K562 (cell line): Measurements from ENCODE around the gene ZNF502. TPM values are rescaled to one million over a fixed set of nuclear protein-coding genes. Genes with fewer than 3 reads are reported as not detected.

Source experiments
- CEBPG ChIP-seq, 3 experiments: fragments of 200-800 bp in 1 of 3; sonication (Bioruptor generic) in 1 of 3; sonication (generic) in 1 of 3; formaldehyde crosslinking in 1 of 3; IDR thresholded peaks in 2 of 3; conservative IDR thresholded peaks in 1 of 3; 2 replicates each; pipeline versions ENCODE4 v1.6.1 to v1.8.0; 2016 to 2022; ENCODE audit warnings: missing compliant biosample characterization in 2 of 3, missing genetic modification characterization in 2 of 3, mild to moderate bottlenecking in 1 of 3, missing genetic modification reagents in 1 of 3
- HNRNPK ChIP-seq: fragments of 200-400 bp; formaldehyde crosslinking; IDR thresholded peaks from one replicate; pipeline ENCODE4 v1.6.1; 2018; ENCODE audit warnings: mild to moderate bottlenecking, low read depth, low read length; ENCODE audit not compliant: poor library complexity, severe bottlenecking
- NCOR1 ChIP-seq: fragments of 450-650 bp; IDR thresholded peaks from 2 replicates; pipeline ENCODE4 v1.6.1; 2016; ENCODE audit warnings: mild to moderate bottlenecking, moderate library complexity
- ZNF274 ChIP-seq: IDR thresholded peaks from 2 replicates; pipeline ENCODE4 v1.6.1; 2011; ENCODE audit warnings: low read depth, mild to moderate bottlenecking, low read length, moderate library complexity, borderline replicate concordance
- ZNF75A ChIP-seq: fragments of 450-650 bp; formaldehyde crosslinking; IDR thresholded peaks from 2 replicates; pipeline ENCODE4 v1.4.0; 2020; ENCODE audit warnings: mild to moderate bottlenecking
- polyA plus RNA-seq, 8 experiments: library from polyadenylated mRNA; depleted of rRNA in 4 of 8; stranded (reverse) in 5 of 8; unstranded in 3 of 8; fragments of >200 nt; fragmentation: Nextera tagmentation in 2 of 8; fragmentation: Illumina TruSeq in 1 of 8; extraction: Ambion mirVana in 2 of 8; extraction: Trizol in 1 of 8; gene quantifications; 2 replicates each; pipeline versions ENCODE4 v1.2.1 to v1.2.3, GENCODE V29; 2011 to 2014; ENCODE audit warnings: inconsistent platforms in 1 of 8, missing spikeins in 1 of 8
- total RNA-seq, 7 experiments: library from RNA; depleted of rRNA in 6 of 7; stranded (reverse); fragments of >200 nt in 6 of 7; fragmentation: Illumina TruSeq in 2 of 7; extraction: Trizol in 2 of 7; gene quantifications; 2 replicates each; pipeline versions ENCODE4 v1.2.1 to v1.2.3, GENCODE V29; 2011 to 2021; ENCODE audit warnings: low replicate concordance in 1 of 7
- TF ChIP-seq, protein P1 (sequence below): fragments of 450-650 bp; IDR thresholded peaks from 2 replicates; pipeline ENCODE4 v1.6.1; 2016; ENCODE audit warnings: low read depth
- TF ChIP-seq, protein P2 (sequence below): conservative IDR thresholded peaks from 2 replicates; pipeline ENCODE4 v1.6.1; 2011; ENCODE audit warnings: low read depth, mild to moderate bottlenecking, low read length; ENCODE audit not compliant: control insufficient read depth

Gene ZNF502
- total and polyA plus RNA-seq, 9 of the 15 experiments (the other 6 are each of a cell fraction or from before 2014, with no cell fraction given), result 0.38 to 0.98 (median 0.67) TPM

DNA sequence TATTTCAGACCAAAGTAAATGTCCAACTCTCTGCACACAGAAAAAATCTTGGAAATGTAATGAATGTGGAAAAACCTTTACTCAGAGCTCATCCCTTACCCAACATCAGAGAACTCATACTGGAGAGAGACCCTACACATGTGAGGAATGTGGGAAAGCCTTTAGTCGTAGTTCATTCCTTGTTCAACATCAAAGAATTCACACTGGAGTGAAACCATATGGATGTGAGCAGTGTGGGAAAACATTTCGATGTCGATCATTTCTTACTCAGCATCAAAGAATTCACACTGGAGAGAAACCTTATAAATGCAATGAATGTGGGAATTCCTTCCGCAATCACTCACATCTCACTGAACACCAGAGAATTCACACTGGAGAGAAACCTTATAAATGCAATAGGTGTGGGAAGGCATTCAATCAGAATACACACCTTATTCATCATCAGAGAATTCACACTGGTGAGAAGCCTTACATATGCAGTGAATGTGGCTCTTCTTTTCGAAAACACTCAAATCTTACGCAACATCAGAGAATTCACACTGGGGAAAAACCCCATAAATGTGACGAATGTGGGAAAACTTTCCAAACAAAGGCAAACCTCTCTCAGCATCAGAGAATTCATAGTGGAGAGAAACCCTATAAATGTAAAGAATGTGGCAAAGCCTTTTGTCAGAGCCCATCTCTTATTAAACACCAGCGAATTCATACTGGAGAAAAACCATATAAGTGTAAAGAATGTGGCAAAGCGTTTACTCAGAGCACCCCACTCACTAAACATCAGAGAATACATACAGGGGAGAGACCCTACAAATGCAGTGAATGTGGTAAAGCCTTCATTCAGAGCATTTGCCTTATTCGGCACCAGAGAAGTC lies 9.0 kb downstream of the ZNF502 start (continued):
- TF ChIP-seq HNRNPK (no peak), ZNF75A (peak; percentile 89), ZNF274 (peak; percentile 98), NCOR1 (no peak), CEBPG (CRISPR knock-in tag; IDR thresholded peaks at IDR 0.05) (no peak), CEBPG (tag; conservative IDR thresholded peaks at IDR 0.05 in 1 of 2, IDR thresholded peaks at IDR 0.05 in 1 of 2) (peak; percentile 53 to 69)
- TF ChIP-seq, protein P1, sequence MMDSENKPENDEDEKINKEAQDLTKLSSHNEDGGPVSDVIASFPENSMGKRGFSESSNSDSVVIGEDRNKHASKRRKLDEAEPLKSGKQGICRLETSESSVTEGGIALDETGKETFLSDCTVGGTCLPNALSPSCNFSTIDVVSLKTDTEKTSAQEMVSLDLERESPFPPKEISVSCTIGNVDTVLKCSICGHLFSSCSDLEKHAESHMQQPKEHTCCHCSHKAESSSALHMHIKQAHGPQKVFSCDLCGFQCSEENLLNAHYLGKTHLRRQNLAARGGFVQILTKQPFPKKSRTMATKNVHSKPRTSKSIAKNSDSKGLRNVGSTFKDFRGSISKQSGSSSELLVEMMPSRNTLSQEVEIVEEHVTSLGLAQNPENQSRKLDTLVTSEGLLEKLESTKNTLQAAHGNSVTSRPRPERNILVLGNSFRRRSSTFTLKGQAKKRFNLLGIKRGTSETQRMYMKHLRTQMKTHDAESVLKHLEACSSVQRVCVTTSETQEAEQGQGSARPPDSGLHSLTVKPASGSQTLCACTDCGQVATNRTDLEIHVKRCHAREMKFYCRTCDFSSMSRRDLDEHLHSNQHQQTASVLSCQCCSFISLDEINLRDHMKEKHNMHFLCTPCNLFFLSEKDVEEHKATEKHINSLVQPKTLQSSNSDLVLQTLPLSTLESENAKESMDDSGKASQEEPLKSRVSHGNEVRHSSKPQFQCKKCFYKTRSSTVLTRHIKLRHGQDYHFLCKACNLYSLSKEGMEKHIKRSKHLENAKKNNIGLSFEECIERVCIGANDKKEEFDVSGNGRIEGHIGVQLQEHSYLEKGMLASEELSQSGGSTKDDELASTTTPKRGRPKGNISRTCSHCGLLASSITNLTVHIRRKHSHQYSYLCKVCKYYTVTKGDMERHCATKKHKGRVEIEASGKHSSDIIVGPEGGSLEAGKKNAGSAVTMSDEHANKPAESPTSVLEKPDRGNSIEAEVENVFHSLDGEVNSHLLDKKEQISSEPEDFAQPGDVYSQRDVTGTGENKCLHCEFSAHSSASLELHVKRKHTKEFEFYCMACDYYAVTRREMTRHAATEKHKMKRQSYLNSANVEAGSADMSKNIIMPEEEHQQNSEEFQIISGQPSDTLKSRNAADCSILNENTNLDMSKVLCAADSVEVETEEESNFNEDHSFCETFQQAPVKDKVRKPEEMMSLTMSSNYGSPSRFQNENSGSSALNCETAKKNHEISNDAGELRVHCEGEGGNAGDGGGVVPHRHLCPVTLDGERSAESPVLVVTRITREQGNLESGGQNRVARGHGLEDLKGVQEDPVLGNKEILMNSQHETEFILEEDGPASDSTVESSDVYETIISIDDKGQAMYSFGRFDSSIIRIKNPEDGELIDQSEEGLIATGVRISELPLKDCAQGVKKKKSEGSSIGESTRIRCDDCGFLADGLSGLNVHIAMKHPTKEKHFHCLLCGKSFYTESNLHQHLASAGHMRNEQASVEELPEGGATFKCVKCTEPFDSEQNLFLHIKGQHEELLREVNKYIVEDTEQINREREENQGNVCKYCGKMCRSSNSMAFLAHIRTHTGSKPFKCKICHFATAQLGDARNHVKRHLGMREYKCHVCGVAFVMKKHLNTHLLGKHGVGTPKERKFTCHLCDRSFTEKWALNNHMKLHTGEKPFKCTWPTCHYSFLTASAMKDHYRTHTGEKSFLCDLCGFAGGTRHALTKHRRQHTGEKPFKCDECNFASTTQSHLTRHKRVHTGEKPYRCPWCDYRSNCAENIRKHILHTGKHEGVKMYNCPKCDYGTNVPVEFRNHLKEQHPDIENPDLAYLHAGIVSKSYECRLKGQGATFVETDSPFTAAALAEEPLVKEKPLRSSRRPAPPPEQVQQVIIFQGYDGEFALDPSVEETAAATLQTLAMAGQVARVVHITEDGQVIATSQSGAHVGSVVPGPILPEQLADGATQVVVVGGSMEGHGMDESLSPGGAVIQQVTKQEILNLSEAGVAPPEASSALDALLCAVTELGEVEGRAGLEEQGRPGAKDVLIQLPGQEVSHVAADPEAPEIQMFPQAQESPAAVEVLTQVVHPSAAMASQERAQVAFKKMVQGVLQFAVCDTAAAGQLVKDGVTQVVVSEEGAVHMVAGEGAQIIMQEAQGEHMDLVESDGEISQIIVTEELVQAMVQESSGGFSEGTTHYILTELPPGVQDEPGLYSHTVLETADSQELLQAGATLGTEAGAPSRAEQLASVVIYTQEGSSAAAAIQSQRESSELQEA, result no peak
- TF ChIP-seq, protein P2, sequence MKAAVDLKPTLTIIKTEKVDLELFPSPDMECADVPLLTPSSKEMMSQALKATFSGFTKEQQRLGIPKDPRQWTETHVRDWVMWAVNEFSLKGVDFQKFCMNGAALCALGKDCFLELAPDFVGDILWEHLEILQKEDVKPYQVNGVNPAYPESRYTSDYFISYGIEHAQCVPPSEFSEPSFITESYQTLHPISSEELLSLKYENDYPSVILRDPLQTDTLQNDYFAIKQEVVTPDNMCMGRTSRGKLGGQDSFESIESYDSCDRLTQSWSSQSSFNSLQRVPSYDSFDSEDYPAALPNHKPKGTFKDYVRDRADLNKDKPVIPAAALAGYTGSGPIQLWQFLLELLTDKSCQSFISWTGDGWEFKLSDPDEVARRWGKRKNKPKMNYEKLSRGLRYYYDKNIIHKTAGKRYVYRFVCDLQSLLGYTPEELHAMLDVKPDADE, result peak; percentile 61; the same call in 1 of the 2 replicates
- TF ChIP-seq, all 486 proteins: peak for 10
